Measurements from ENCODE around the gene DLX3. TPM values are rescaled to one million over a fixed set of nuclear protein-coding genes. Genes with fewer than 3 reads are reported as not detected.

Gene DLX3
- total and polyA plus RNA-seq, 2 of the 8 experiments (the other 6 are each of a cell fraction or from before 2014, with no cell fraction given) = 0.15 to 0.20 TPM

GRCh38 chr17:50014471-50015088 is 19.6 kb upstream of the DLX3 start:
- no peak for FAIRE-seq
- Histone ChIP-seq H4K5ac (ENCODE audit: insufficient read length, low read depth, low read length) (no peak overlapping the region), H3K18ac (ENCODE audit: extremely low read depth, low read length) (no peak overlapping the region), H3K14ac (ENCODE audit: insufficient read length) (no peak overlapping the region), H2BK20ac (ENCODE audit: low read length) (no peak overlapping the region), H3K9me3 (ENCODE audit: insufficient read depth in 2 of 2, low read depth in 1 of 2, low read length in 1 of 2) (peaks cover 16 to 21% of the 10 kb centered on the region in 2 experiments), H2BK12ac (ENCODE audit: low read depth, low read length) (no peak overlapping the region), H3K79me1 (ENCODE audit: low read depth, low read length) (no peaks in the 10 kb centered on the region), H3K23ac (ENCODE audit: insufficient read length) (no peak overlapping the region), H3K4me2 (ENCODE audit: insufficient read depth in 1 of 2, low read depth in 2 of 2, low read length in 2 of 2) (no peak overlapping the region), H3K56ac (replicated peaks; ENCODE audit: insufficient read length, low read depth, low read length) (no peak overlapping the region), H2BK120ac (replicated peaks; ENCODE audit: low read depth, low read length) (no peak overlapping the region), H2BK15ac (ENCODE audit: low read length) (no peak overlapping the region), H3K9ac (replicated peaks in 1 of 4; ENCODE audit: extremely low read depth in 1 of 4, low read depth in 3 of 4, low read length in 3 of 4) (no peak overlapping the region), H2AFZ (ENCODE audit: low read length) (no peak overlapping the region), H4K20me1 (replicated peaks in 1 of 2; ENCODE audit: control insufficient read depth in 1 of 2, insufficient read depth in 2 of 2, low read length in 2 of 2) (no peaks in the 10 kb centered on the region), H3K4me1 (replicated peaks in 1 of 4; ENCODE audit: control insufficient read depth in 3 of 4, insufficient read depth in 4 of 4, low read length in 3 of 4) (no peaks in the 10 kb centered on the region), H3K23me2 (ENCODE audit: low read depth, low read length) (no peaks in the 10 kb centered on the region), H2BK5ac (ENCODE audit: low read depth, low read length) (no peak overlapping the region), H3K4me3 (ENCODE audit: extremely low read depth in 1 of 4, insufficient read depth in 2 of 4, low read depth in 3 of 4, low read length in 4 of 4) (no peak overlapping the region), H4K8ac (ENCODE audit: extremely low read depth, insufficient read depth, low read length) (no peak overlapping the region), H3K79me2 (ENCODE audit: control insufficient read depth in 1 of 2, insufficient read depth in 2 of 2, low read length in 2 of 2) (no peaks in the 10 kb centered on the region), H3K27ac (ENCODE audit: low read depth, low read length) (no peak overlapping the region), H4K91ac (replicated peaks; ENCODE audit: insufficient read length, low read length) (no peak overlapping the region), H3K4ac (replicated peaks; ENCODE audit: insufficient read length, low read depth, low read length) (no peak overlapping the region), H3K36me3 (ENCODE audit: control insufficient read depth in 2 of 4, insufficient read depth in 4 of 4, low read length in 3 of 4) (no peaks in the 10 kb centered on the region), H3K27me3 (replicated peaks in 1 of 4; ENCODE audit: control insufficient read depth in 3 of 4, extremely low read depth in 1 of 4, insufficient read depth in 3 of 4, low read length in 3 of 4) (no peaks in the 10 kb centered on the region), H2AK5ac (ENCODE audit: low read depth, low read length) (no peak overlapping the region)
- TF ChIP-seq SP2 (IDR thresholded peaks at IDR 0.05; ENCODE audit: low read length) = no peak
- TF ChIP-seq CBX8 (IDR thresholded peaks at IDR 0.05; ENCODE audit: borderline replicate concordance, low read depth, low read length) = no peak
- no peak for TF ChIP-seq POU5F1 (IDR thresholded peaks at IDR 0.05; ENCODE audit: low read depth, low read length)
- TF ChIP-seq POLR2A (IDR thresholded peaks at IDR 0.05; ENCODE audit: control extremely low read depth in 1 of 2, low read depth in 2 of 2, low read length in 2 of 2) = no peak
- no peak for TF ChIP-seq EZH2 (IDR thresholded peaks at IDR 0.05; ENCODE audit: low read depth, low read length, severe bottlenecking)
- no peak for TF ChIP-seq NRF1 (IDR thresholded peaks at IDR 0.05; ENCODE audit: low read depth, low read length)
- no peak for TF ChIP-seq ATF3 (IDR thresholded peaks at IDR 0.05; ENCODE audit: insufficient read depth, low read depth, low read length)
- 14% methylated on average over 1 of the region's 1 CpG; no CpG with 5 or more reads in 1 of the 2 experiments for WGBS, 2 experiments (ENCODE audit: extremely low coverage in 1 of 2, insufficient coverage in 1 of 2, insufficient read length in 1 of 2, insufficient replicate concordance in 2 of 2, low coverage in 1 of 2, low lambda C conversion rate in 2 of 2, missing lambda C conversion rate in 1 of 2)
- DNase-seq (ENCODE audit: low read depth in 1 of 2, low spot score in 2 of 2) = no peak
- CTCF ChIA-PET (ENCODE audit: partially characterized antibody) = interaction anchor here (0.8 to 2.6 kb wide), 5 partner anchors 11 to 114 kb away, joined by 3 to 9 read pairs (median 6); no protein-coding TSS in a partner anchor
- POLR2A ChIA-PET (ENCODE audit: partially characterized antibody) = no interaction called here
